SK-N-MC (cell line): ENCODE data around the gene SGCE.

ENCODE experiments used
- EZH2 ChIP-seq: fragments of 200-600 bp; sonication (generic); IDR thresholded peaks from one replicate; pipeline ENCODE4 v1.6.1; 2017; ENCODE audit warnings: antibody characterized with exemption
- POLR2AphosphoS5 ChIP-seq: IDR thresholded peaks from 2 replicates; pipeline ENCODE4 v1.6.1; 2012; ENCODE audit warnings: mild to moderate bottlenecking, low read depth, low read length, borderline replicate concordance

- TF ChIP-seq EZH2 (no peak), POLR2AphosphoS5 (no peak)
Observed at GRCh38 chr7:94571816-94572215, 84.1 kb downstream of the SGCE start.
